Heart left ventricle (tissue), 13 donors: ENCODE results near the gene ITGB6.

Experiments
- CTCF ChIP-seq, 12 donors: fragments of 200-600 bp; sonication (generic) in 4 of 12; IDR thresholded peaks; one replicate each; pipeline versions ENCODE4 v1.5.0 to v1.8.0; 2018 to 2022; ENCODE audit warnings: antibody characterized with exemption in 12 of 12, mild to moderate bottlenecking in 5 of 12
- POLR2A ChIP-seq, 2 donors: fragments of 450-650 bp; IDR thresholded peaks; one replicate each; pipeline ENCODE4 v1.6.1; 2017; ENCODE audit warnings: antibody characterized with exemption in 2 of 2, mild to moderate bottlenecking in 2 of 2, moderate library complexity in 2 of 2
- donor health status: ischemic (EF 13 %, LVEDD 7.1; RV severe dilation, severe dysfunction).
- donor health status: DM: no; HTN: yes; CAD: no.
- donor health status: DM: no; HTN: no; CAD: no.
- donor health status: ischemic (EF 25% LVEDD 6.9; RV normal size, moderate dysfunction).
- donor health status: ischemic (EF 25% LVEDD 5.7; RV mildly dilated, moderate dysfunction).
- donor health status: ischemic (EF 35%, LVEDD 5.7; RV mildly dilated, moderate dysfunction).
- donor health status: nonischemic (EF 11% LVEDD 7.7; RV severe dilation, severe dysfunction).
- donor health status: DM: yes; HTN: yes; CAD: no.
- donor health status: PGD.
- donor health status: ischemic (EF 29% LVEDD 5.4; RV normal size, mild dysfunction).
- donor health status: nonischemic (EF 23%, LVEDD 6.1; RV moderate dilation, normal function).

GRCh38 chr2:160125828-160126227 is 74.2 kb downstream of the ITGB6 start:
- TF ChIP-seq CTCF (IDR thresholded peaks at IDR 0.05) (no peak), POLR2A (IDR thresholded peaks at IDR 0.05) (no peak)
